CD4-positive, alpha-beta T cell treated with Interleukin-21 for 1 hour (primary cell): Measurements from ENCODE around the gene KATNBL1.

Source experiments
- DNase-seq: peaks from one replicate; pipeline ENCODE4 v3.0.0-alpha.2; 2020

The KATNBL1 gene

DNA sequence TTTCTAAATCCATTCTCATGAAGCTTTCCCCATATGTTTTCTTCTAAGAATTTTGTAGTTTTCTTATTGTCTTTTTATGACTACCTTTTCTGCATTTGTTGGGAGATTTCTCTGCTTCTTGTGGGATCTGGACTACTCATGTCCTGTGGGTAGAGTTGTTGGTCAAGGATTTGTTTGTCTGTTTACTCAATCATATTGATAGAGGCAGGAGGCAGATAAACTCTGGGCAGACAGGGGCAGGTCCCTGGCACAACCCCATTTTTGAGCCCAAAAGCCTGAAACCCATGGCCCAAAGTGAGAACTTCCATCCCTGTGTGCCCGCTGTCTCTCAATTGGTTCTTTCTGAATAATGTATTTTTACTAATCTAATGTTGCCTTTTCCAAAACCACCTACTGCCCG is 95.7 kb downstream of the KATNBL1 start:
- no peak for DNase-seq

GRCh38 chr15:34111488-34111887 is 98.4 kb downstream of the KATNBL1 start:
- no peak for DNase-seq

GRCh38 chr15:34109797-34110663 is 99.9 kb downstream of the KATNBL1 start:
- peak; percentile 34 for DNase-seq

GRCh38 chr15:34107315-34107714 is 102.6 kb downstream of the KATNBL1 start:
- DNase-seq, result no peak

DNA sequence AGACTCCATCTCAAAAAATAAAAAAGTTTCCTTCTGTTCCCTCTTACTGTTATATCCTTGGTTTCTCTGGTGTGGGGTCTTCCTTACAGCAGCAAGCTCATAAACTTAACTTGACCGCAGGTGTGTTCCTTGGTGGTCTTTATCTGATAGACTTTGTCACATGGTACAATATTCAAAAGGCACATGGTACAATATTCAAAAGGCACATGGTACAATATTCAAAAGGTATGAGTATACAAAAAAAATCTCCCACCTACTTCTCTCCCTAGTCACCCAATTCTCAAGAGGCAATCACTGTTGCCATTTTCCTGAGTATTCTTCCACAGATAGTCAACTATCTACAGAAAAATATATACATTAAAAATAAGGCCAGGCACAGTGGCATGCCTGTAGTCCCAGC is 103.5 kb downstream of the KATNBL1 start:
- DNase-seq, result no peak

DNA sequence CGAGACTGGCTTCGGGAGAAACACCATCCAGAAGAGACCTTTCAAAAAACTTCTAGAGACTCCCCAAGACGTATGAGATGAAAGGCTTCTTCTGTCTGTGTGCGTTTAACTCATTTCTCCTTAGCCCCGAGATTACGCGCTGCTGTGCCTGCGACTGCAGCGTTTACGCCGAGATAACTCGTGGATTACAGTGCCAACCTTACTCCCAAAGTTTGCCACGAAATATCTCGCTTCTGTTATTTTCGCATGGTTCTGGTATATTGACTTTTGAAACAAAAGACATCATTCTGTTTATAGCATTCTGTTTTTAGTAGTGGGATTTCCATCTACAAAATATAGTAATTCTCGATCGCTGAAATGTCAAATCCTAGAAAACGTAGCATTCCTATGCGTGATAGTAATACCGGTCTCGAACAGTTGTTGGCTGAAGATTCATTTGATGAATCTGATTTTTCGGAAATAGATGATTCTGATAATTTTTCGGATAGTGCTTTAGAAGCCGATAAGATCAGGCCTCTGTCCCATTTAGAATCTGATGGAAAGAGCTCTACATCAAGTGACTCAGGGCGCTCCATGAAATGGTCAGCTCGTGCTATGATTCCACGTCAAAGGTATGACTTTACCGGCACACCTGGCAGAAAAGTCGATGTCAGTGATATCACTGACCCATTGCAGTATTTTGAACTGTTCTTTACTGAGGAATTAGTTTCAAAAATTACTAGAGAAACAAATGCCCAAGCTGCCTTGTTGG is 107.5 kb downstream of the KATNBL1 start:
- DNase-seq, result no peak

GRCh38 chr15:34101366-34102174 is 108.3 kb downstream of the KATNBL1 start, which contains the start of the genes EMC7 and PGBD4:
TSS of gene EMC7 (minus strand) at chr15:34101862. CDS start at chr15:34101839, 23 bp downstream.
TSS of gene PGBD4 (plus strand) at chr15:34102083. CDS start at chr15:34102532, 449 bp downstream.
- peak; percentile 99 for DNase-seq

DNA sequence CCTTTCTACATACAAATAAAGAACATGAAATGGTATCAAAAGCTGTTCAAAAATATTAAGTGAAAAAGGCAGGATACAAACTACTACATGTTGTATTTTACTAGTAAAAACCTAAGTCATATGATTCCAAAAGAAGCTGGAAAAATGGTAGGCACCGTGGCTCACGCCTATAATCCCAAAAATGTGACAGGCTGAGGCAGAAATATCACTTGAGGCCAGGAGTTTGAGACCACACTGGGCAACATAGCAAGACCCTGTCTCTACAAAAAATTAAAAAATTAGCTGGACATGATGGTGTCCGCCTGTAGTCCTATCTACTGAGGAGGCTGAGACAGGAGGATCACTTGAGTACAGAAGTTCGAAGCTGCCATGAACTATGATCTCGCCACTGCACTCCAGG is 110.0 kb downstream of the KATNBL1 start:
- DNase-seq, result no peak
